ENCODE data around the gene ADNP. TPM values are rescaled to one million over a fixed set of nuclear protein-coding genes. Genes with fewer than 3 reads are reported as not detected.

ADNP gene
- total and polyA plus RNA-seq, 7 donors, result 12.0 to 52.6 (median 41.5) TPM

- TF ChIP-seq CTCF (IDR thresholded peaks at IDR 0.05) (no peak), POLR2A (IDR thresholded peaks at IDR 0.05) (no peak), EP300 (IDR thresholded peaks at IDR 0.05) (no peak), POLR2AphosphoS5 (IDR thresholded peaks at IDR 0.05) (no peak)
- Histone ChIP-seq H3K4me3 (no peak overlapping the region), H3K4me1 (peaks cover 0 to 87% (median 81%) of the 10 kb centered on the region in 4 donors), H3K9me3 (no peaks in the 10 kb centered on the region), H3K27ac (peak overlapping the region in 3 of 4 donors; percentile 10 to 39 (median 22)), H3K36me3 (no peaks in the 10 kb centered on the region), H3K27me3 (no peaks in the 10 kb centered on the region)
- intact Hi-C loops (cut with DNase I), result no loop called here
- DNase-seq, result no peak
- WGBS, 2 donors, result 24 to 56% methylated on average over 5 of the region's 5 CpGs
These were observed 15.0 kb downstream of the ADNP start for GRCh38 chr20:50916257-50916656.

GRCh38 chr20:50915424-50915823 lies 15.8 kb downstream of the ADNP start:
- 51 to 66% methylated on average over 3 of the region's 3 CpGs for WGBS, 2 donors
- DNase-seq, result no peak
- H3K27ac ChIP-seq, result peak overlapping the region in 2 of 4 donors; percentile 22 to 39
- no peaks in the 10 kb centered on the region for H3K27me3 ChIP-seq
- no peaks in the 10 kb centered on the region for H3K9me3 ChIP-seq
- no peak overlapping the region for H3K4me3 ChIP-seq
- TF ChIP-seq POLR2A (IDR thresholded peaks at IDR 0.05) (no peak), POLR2AphosphoS5 (IDR thresholded peaks at IDR 0.05) (no peak), EP300 (IDR thresholded peaks at IDR 0.05) (no peak), CTCF (IDR thresholded peaks at IDR 0.05) (no peak)
- intact Hi-C loops (cut with DNase I), result no loop called here
- no peaks in the 10 kb centered on the region for H3K36me3 ChIP-seq
- H3K4me1 ChIP-seq, result peaks cover 0 to 86% (median 75%) of the 10 kb centered on the region in 4 donors

GRCh38 chr20:50913690-50914375 lies 17.4 kb downstream of the ADNP start:
- peaks cover 0 to 79% (median 66%) of the 10 kb centered on the region in 4 donors for H3K4me1 ChIP-seq

GRCh38 chr20:50911716-50912115 lies 19.5 kb downstream of the ADNP start:
- H3K36me3 ChIP-seq, result no peaks in the 10 kb centered on the region
- DNase-seq, result no peak
- no peaks in the 10 kb centered on the region for H3K27me3 ChIP-seq
- no peak overlapping the region for H3K27ac ChIP-seq
- 35 to 49% methylated on average over 1 of the region's 1 CpG for WGBS, 2 donors
- TF ChIP-seq CTCF (IDR thresholded peaks at IDR 0.05) (no peak), EP300 (IDR thresholded peaks at IDR 0.05) (no peak)
- H3K4me1 ChIP-seq, result peaks cover 0 to 58% (median 46%) of the 10 kb centered on the region in 4 donors
- H3K9me3 ChIP-seq, result no peaks in the 10 kb centered on the region
- H3K4me3 ChIP-seq, result no peak overlapping the region
- intact Hi-C loops (cut with DNase I), result no loop called here

More at GRCh38 chr20:50913690-50914375, 17.4 kb downstream of the ADNP start:
- no peak for TF ChIP-seq CTCF (IDR thresholded peaks at IDR 0.05)
- no peak for TF ChIP-seq POLR2A (IDR thresholded peaks at IDR 0.05)
- intact Hi-C loops (cut with DNase I), result no loop called here
- H3K27me3 ChIP-seq, result no peaks in the 10 kb centered on the region
- DNase-seq, result no peak
- no peak overlapping the region for H3K27ac ChIP-seq
- 57 to 69% methylated on average over 2 of the region's 2 CpGs for WGBS, 2 donors
- no peak overlapping the region for H3K4me3 ChIP-seq
- no peaks in the 10 kb centered on the region for H3K9me3 ChIP-seq
- no peaks in the 10 kb centered on the region for H3K36me3 ChIP-seq

- Histone ChIP-seq H3K4me3 (no peak overlapping the region), H3K27me3 (no peaks in the 10 kb centered on the region), H3K27ac (no peak overlapping the region), H3K4me1 (peaks cover 0 to 58% (median 43%) of the 10 kb centered on the region in 4 donors), H3K9me3 (no peaks in the 10 kb centered on the region), H3K36me3 (no peaks in the 10 kb centered on the region)
- DNase-seq, result no peak
- intact Hi-C loops (cut with DNase I), result no loop called here
- TF ChIP-seq EP300 (IDR thresholded peaks at IDR 0.05) (no peak), POLR2AphosphoS5 (IDR thresholded peaks at IDR 0.05) (no peak), POLR2A (IDR thresholded peaks at IDR 0.05) (no peak), CTCF (IDR thresholded peaks at IDR 0.05) (no peak)
- 65 to 82% methylated on average over 3 of the region's 3 CpGs for WGBS, 2 donors
These were observed 20.2 kb downstream of the ADNP start for GRCh38 chr20:50911030-50911429.

Data from sigmoid colon (tissue), 7 donors.